ENCODE data around the gene GPHN. TPM values are rescaled to one million over a fixed set of nuclear protein-coding genes. Genes with fewer than 3 reads are reported as not detected.

Gene GPHN
- total and polyA plus RNA-seq, 11 donors, result 15.2 to 37.1 (median 30.1) TPM

DNA sequence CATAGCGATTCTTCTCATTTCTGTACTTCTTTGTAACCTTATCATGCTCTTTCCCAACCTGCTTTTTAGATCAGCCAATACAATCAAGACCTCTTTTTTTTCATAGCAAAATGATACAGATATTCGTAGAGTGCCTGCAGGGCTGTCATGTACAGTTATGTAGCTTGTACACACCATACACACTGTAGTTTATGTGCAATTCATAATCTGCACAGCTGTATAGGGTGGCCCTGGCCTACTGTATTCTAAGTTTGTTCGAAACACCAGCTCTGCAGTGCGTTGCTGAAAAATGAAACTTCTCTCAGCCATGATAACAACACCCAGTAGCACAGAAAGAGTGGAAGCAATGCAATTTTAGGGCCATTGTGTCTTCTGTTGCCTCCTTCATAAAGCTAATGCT lies 717.6 kb downstream of the GPHN start:
- no peaks in the 10 kb centered on the region for H3K9me3 ChIP-seq
- no peak overlapping the region for H3K27ac ChIP-seq
- no peak for ATAC-seq
- no peaks in the 10 kb centered on the region for H3K4me1 ChIP-seq
- no peaks in the 10 kb centered on the region for H3K27me3 ChIP-seq
- no peak overlapping the region for H3K4me3 ChIP-seq
- no peaks in the 10 kb centered on the region for H3K36me3 ChIP-seq
- 85 to 93% (median 90%) methylated on average over 4 of the region's 4 CpGs for WGBS, 4 donors
- no peak for TF ChIP-seq CTCF (IDR thresholded peaks at IDR 0.05)
- no peak for TF ChIP-seq POLR2A (IDR thresholded peaks at IDR 0.05)
- intact Hi-C loops (cut with DNase I), result no loop called here
- DNase-seq, result no peak

GRCh38 chr14:67228325-67228984 lies 720.5 kb downstream of the GPHN start:
- intact Hi-C loops (cut with DNase I), result no loop called here
- TF ChIP-seq CTCF (IDR thresholded peaks at IDR 0.05) (no peak), POLR2A (IDR thresholded peaks at IDR 0.05) (no peak)
- no peak for DNase-seq
- no peaks in the 10 kb centered on the region for H3K27me3 ChIP-seq
- no peaks in the 10 kb centered on the region for H3K9me3 ChIP-seq
- no peak overlapping the region for H3K4me3 ChIP-seq
- no peak overlapping the region for H3K27ac ChIP-seq
- H3K36me3 ChIP-seq, result no peaks in the 10 kb centered on the region
- no peak for ATAC-seq
- H3K4me1 ChIP-seq, result no peaks in the 10 kb centered on the region
- 79 to 90% (median 84%) methylated on average over 3 of the region's 3 CpGs for WGBS, 4 donors

Other genes with a start within 250 kb of the GPHN start
- not detected for gene CCDC196, start 21.8 kb upstream of the GPHN start, total RNA-seq
- not detected for gene CCDC196, start 21.8 kb upstream of the GPHN start, polyA plus RNA-seq

Data from heart left ventricle (tissue), 16 donors.